ENCODE data around the gene SCGB3A2.

GRCh38 chr5:147845618-147846017 lies 32.9 kb upstream of the SCGB3A2 start:
- no peak for TF ChIP-seq YY1 (IDR thresholded peaks at IDR 0.05; ENCODE audit: insufficient read depth, insufficient read length)
- no peak for TF ChIP-seq ZNF274 (IDR thresholded peaks at IDR 0.05; ENCODE audit: low read depth, low read length)
